Hematopoietic multipotent progenitor cell treated with erythropoietin and hydrocortisone succinate and interleukin-3 and kit ligand, for 15 days (in vitro differentiated cells): ENCODE results near the gene PTPN13.
"Not testable (repeated sequence)": the region's sequence is repeated elsewhere in the genome, so short reads cannot be mapped to it uniquely, and the experiment has no call there.

Experiments used
- DNase-seq: peaks from one replicate; pipeline ENCODE4 v3.0.0-alpha.2; 2015; ENCODE audit warnings: low spot score

The PTPN13 gene

DNA sequence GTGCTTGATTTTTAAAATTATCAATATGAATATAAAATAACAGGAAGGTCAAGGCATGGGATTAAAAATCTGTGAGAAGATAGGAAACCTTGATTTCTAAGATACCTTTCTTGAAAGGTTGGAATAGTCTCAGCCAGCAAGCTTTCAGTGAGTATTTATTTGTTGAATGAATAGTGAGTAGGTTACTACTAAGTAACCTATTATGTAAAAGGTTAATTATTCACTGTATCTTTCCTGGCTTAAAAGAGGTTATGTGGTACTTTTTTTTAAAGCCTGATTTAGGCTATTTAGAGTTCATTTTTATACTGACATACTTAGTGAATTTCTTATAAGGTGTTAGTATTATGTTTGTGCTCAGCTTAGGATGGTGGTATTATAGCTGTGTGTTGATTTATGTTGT is 123.5 kb downstream of the PTPN13 start:
- DNase-seq: no peak

DNA sequence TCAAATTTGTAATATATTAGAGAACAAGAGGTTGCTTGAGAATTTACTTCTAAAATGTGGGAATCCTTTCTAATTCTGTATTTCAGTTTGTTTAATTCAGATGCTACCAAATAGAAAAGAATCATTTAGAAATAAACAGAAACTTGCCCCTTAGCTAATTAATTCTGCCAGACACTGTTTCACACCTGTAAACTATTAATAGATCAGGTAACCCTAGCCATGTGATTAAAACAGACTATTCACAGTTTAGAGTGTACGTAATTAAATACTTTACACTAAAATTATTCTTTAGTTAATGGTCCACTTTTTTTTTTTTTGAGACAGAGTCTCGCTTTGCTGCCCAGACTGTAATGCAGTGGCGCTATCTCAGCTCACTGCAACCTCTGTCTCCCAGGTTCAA is 124.0 kb downstream of the PTPN13 start:
- no peak for DNase-seq

DNA sequence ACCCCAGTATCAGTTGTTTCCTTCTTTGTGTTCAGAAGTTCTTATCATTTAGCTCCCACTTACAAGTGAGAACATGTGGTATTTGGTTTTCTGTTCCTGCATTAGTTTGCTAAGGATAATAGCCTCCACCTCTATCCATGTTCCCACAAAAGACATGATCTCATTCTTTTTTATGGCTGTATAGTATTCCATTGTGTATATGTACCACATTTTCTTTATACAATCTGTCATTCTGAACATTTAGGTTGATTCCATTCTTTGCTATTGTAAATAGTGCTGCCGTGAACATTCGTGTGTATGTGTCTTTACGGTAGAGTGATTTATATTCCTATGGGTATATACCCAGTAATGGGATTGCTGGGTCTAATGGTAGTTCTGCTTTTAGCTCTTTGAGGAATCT is 125.0 kb downstream of the PTPN13 start:
- not testable (repeated sequence) for DNase-seq

DNA sequence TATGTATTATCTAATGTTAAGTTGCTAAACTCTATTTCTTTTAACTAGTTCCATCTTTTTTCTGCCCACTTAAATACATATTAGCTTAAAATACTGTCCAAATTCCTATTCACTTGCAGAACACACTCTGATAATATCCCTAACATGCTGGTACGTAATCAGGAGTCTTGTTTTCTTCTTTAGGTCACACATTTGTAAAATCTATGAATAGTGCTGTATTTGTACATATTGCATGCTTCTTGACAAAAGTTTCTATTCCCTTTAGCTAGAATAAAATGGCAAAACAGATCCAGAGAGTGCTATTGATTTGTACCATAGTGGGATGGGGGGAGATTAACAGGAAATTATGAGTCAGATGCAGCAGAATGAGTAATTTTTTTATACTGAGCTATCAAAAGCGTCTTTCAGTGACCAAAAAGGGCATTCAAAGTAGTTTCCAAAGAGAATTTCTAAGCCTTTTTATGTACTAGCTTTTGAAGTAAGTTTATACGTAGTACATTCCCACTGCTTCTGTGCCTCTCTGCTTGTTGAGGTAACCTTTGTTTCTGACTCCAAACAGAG is 126.5 kb downstream of the PTPN13 start:
- no peak for DNase-seq

DNA sequence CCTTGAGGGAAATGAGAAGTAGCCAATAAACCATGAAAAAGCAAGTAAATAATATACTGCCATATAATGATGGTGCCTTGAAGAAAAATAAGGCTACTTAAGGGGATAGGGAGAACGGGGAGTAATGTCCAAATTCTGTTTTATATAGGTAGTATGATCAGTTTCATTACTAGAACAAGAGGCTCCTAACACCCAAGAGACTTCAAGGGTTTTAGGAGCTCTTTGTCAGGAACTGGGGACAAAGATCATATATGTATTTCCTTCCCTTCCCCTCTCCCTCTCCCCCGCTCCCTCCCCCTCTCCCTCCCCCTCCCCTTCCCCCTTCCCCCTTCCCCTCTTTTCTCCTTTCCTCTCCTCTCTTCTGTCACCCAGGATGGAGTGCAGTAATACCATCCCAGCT is 127.3 kb downstream of the PTPN13 start:
- DNase-seq: no peak

DNA sequence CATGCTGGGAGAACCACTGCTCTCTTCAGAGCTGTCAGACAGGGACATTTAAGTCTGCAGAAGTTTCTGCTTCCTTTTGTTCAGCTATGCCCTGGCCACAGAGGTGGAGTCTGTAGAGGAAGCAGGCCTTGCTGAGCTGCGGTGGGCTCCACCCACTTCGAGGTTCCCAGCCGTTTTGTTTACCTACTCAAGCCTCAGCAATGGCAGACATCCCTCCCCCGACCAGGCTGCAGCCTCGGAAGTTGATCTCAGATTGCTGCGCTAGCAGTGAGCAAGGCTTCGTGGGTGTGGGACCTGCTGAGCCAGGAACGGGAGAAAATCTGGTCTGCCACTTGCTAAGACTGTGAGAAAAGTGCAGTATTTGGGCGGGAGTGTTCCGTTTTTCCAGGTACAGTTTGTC is 136.2 kb downstream of the PTPN13 start:
- DNase-seq: no peak

DNA sequence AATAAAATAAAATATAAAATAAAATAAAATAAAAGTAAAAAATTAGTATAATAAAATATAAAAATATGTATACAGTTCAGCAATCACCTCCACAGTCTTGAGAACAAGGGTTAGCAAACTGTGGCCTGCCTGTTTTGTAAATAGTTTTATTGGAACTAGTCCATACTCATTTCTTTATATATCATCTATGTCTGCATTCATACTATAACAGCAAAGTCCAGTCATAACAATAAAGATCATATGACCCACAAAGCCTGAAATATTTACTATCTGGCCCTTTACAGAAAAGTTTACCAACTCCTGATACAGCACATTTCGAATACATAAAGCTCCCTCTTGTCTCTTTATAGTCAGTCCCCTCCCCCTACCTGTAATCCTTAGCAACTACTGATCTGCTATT is 143.1 kb downstream of the PTPN13 start:
- no peak for DNase-seq

DNA sequence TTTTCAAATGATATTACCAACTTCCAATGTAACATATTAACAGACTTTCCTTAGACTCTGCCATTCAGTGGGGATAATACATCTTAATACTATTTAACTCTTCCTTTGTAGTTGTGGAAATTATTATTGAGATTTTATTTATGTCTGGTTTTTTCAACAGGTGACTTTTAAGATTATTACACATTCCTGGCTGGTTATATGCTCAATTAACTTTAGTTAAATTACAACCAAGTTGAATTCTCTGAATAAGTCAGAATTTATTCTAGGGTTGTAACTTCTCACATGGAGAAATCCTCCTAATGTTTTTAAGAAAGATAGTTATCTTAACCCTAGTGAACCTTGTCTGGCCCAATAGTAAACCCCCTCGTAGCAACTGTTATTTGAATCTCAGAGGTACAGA is 147.7 kb downstream of the PTPN13 start:
- no peak for DNase-seq

DNA sequence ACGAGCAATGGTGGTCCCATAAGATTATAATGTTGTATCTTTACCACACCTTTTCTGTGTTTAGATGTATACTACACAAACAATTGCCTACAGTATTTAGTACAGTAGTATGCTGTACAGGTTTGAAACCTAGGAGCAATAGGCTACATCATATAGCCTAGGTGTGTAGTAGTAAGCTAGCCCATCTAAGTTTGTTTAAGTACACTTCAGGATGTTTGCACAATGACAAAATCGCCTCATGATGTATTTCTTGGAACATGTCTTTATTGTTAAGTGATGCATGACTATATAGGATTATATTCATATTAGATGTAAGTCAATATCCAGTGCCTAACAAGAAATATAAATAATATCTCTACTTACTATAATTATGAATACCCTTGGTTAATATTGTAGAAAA is 150.5 kb downstream of the PTPN13 start:
- no peak for DNase-seq

DNA sequence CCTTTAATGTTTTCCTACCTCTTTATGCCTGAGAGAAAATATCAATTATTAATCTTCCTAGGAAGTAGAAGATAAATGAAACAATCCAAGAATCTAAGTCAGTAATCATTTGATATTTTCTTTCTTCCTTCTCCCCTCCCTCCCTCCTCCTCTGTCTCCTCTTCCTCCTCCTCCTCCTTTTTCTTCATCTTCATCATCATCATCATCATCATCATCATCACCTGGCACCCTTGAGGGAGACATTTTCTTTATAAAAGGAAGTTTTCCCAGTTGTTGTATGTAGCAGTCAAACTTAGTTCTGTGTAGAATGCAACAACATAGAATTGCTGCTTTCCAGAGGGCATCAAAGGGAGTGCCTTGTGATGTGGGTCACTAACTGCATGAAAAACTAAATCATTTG is 155.0 kb downstream of the PTPN13 start:
- DNase-seq: no peak

DNA sequence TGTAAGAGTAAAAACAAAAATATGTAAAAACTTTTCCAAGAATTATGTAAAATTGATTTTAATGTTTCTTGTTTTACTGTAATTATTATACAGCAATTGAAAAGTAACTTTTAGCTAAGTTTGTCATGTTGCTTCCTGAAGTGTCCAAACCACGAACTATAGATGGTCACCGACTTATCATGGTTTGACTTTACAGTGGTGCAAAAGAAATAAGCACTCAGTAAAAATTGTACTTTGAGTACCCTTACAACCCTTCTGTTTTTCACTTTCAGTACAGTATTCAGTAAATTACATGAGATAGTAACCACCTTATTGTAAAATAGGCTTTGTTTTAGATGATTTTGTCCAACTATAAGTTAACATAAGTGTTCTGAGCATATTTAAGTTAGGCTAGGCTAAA is 161.3 kb downstream of the PTPN13 start:
- no peak for DNase-seq

DNA sequence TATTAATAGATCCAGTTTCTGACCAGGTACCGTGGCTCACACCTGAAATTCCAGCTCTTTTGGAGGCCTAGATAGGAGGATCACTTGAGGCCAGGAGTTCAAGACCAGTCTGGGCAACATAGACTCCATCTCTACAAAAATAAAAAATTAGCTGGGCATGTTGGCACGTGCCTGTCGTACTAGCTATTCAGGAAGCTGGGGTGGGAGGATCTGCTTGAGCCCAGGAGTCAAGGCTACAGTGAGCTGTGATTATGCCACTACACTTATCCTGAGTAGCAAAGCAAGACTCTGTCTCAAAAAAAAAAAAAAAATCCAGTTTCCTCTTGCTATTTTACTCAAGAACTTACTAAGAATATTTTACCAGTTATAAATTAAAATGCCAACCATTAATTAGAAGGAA is 163.4 kb downstream of the PTPN13 start:
- DNase-seq: no peak

DNA sequence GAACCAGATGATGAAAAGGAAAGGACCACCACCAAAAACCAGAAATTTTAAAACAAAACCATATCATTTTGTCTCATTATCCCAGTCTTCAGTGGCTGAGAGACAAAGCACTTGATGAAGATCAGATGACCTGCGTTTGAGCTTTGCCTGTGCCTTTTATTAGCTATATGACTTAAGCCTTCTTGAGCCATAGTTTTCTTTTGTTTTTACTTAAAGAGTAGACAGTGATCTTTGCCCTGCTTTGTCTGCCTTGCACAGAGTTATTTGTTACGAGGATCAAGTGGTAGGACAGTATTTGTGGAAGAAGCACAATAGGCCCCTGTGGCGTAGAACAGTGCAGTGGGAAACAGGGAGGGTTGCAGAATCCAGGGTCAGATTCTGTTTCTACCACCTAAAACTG is 165.2 kb downstream of the PTPN13 start:
- DNase-seq: no peak

DNA sequence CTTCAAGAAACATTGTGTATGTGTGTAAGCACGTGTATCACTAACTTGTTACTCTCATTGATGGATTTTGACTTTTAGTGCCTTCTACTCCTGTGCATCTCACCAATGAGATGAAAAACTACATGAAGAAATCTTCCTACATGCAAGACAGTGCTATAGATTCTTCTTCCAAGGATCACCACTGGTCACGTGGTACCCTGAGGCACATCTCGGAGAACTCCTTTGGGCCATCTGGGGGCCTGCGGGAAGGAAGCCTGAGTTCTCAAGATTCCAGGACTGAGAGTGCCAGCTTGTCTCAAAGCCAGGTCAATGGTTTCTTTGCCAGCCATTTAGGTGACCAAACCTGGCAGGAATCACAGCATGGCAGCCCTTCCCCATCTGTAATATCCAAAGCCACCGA is 168.5 kb downstream of the PTPN13 start:
- DNase-seq: no peak

DNA sequence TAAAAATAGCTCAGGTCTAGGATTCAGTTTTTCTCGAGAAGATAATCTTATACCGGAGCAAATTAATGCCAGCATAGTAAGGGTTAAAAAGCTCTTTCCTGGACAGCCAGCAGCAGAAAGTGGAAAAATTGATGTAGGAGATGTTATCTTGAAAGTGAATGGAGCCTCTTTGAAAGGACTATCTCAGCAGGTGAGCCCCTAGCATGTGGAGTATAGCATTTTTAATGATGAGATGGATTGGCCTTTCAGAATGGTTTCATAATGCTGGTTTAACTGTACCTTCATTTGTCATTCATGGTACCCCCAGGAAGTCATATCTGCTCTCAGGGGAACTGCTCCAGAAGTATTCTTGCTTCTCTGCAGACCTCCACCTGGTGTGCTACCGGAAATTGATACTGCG is 175.7 kb downstream of the PTPN13 start:
- no peak for DNase-seq

DNA sequence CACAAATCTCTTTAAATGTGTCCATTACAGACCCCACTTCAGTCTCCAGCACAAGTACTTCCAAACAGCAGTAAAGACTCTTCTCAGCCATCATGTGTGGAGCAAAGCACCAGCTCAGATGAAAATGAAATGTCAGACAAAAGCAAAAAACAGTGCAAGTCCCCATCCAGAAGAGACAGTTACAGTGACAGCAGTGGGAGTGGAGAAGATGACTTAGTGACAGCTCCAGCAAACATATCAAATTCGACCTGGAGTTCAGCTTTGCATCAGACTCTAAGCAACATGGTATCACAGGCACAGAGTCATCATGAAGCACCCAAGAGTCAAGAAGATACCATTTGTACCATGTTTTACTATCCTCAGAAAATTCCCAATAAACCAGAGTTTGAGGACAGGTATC is 177.0 kb downstream of the PTPN13 start:
- no peak for DNase-seq

DNA sequence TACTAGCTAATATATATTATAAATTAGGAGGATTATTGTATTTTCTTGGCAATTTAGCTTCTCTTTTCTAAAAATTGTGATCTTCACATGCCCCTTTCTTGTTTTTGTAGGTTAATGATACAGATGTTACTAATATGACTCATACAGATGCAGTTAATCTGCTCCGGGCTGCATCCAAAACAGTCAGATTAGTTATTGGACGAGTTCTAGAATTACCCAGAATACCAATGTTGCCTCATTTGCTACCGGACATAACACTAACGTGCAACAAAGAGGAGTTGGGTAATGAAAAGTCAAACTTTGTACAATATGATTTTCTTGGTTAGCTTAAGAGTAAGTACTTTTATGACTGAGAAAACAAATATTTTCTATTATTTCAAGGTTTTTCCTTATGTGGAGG is 180.9 kb downstream of the PTPN13 start:
- DNase-seq: no peak

DNA sequence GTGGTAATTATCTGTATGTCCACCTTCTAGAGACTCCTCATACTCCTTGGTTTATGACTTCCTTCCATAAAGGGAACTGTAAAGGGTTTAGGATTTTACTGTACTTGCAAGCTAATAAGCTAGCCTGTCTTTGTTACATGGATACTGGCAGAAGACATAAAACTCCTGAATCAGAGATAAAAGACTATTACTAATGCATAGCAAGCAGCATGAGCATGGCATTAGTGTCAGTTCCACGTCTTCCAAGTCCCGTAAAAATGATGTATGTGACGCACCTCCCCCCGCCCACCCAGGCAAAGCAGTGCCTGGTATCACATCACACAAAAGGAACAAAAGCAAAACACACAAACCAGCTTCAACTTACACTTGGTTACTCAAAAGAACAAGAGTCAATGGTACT is 184.1 kb downstream of the PTPN13 start:
- DNase-seq: no peak

DNA sequence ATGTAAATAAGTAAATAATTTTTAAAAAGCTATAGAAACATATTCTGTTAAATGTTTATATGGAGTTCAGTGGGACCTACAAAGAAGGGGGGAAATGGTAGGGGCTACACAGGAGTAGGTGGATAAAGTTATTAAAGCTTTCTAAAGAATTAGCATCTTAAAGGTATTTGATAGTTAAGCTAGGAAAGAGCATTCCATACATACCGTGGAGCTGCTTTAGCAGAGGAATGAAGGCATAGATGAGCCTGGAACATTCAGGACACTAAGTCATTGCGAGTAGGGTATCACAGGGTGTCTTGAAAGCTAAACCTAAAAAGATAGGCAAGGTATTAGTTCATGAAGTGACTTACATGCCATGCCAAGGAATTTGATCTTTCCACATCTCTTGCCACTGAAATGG is 194.7 kb downstream of the PTPN13 start:
- no peak for DNase-seq

DNA sequence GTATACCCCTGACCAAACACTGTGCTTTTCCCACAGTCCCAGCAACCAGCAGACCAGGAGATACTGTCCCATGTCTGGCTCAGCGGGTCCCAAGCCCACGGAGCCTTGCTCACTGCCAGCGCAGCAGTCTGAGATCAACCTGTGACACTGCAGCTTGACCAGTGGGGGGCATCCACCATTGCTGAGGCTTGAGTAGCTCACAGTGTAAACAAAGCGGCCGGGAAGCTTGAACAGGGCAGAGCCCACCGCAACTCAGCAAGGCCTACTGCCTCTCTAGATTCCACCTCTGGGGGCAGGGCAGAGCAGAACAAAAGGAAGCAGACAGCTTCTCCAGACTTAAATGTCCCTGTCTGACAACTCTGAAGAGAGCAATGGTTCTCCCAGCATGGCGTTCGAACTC is 197.0 kb downstream of the PTPN13 start:
- no peak for DNase-seq

DNA sequence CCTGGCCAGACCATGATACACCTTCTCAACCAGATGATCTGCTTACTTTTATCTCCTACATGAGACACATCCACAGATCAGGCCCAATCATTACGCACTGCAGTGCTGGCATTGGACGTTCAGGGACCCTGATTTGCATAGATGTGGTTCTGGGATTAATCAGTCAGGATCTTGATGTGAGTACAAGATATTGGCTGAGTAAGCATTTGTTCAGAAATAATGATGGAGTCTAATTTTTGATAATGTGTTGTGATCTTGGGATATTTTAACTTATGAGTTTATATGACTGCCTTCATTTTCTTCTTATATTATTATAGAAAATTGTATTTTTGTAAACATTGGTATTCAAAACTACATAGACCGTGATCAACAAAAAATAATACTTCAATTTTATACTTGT is 215.7 kb downstream of the PTPN13 start:
- no peak for DNase-seq

DNA sequence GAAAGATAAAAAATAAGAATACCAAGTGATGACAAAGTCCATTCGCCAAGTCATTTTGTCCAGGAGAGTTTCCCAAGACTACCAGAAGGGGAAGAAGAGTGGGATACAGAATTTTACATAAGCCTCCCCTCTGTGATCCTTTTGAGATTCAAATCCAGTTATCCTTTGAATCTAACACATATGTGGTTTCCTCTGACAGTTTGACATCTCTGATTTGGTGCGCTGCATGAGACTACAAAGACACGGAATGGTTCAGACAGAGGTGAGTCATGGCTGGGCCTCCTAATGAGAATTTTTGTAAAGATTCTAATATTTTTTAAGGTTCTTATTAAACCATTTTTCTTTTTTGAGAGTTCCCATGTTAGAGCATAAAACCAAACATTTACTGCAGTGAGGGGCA is 216.7 kb downstream of the PTPN13 start:
- DNase-seq: no peak

DNA sequence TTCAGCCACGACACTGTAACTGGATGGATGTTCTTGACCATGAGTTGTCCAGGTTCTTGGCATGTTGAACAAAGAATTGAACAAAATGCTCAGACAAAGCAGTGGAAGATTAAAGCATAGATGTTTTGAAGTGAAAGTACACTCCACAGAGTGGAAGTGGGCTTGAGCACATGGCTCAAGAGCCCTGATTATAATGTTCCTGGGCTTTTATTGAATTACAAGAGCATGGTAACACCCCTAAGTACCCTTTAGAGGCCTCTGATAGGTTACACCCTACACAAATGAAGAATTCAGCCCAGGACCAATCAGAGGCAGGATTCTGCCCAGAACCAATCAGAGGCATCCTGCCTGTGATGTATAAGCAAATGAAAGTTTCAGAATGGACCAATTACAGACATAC is 221.5 kb downstream of the PTPN13 start:
- DNase-seq: no peak

DNA sequence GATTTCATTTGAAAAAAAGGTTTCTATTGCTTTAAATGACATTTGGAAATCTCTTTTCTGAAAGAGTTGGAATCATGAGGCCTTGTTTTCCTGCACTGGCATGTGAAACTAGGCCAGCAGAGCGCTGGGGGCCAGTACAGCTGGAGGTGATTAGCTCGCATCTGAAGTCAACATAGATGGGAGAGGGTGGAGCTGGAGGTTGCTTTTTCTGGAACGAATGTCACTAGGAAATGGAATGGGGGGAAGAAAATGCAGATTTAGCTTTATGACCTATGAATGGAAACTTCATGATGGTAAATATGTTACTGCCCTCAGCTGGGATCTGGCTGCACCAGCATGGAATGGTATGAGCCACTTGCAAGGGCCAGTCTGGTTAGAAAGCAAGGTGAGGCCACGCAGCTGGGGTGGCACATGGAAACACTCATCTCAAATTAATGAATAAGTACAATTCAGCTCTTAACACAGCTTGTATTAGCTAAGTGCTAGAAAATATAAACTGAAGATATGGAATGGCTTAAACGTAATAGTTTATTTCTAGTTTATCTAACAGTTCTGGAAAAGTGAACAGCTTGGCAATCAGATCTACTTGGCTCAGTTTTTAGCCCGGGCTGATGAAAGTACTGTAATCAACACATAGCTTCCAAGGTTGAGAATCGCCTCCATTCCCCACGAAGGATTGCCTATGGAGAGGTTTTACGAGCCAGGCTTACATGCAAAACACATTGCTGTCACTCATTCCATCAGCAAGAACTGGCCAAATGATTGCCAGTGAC is 222.6 kb downstream of the PTPN13 start:
- DNase-seq: no peak
